CD4-positive, alpha-beta T cell (primary cell): ENCODE measurements around the gene NDRG2. TPM values are rescaled to one million over a fixed set of nuclear protein-coding genes. Genes with fewer than 3 reads are reported as not detected.

Experiments
- ATAC-seq: fragments of 200-7000 bp; cut with Tn5 transposase; one replicate; pipeline ENCODE4 v1.10.0; 2022; ENCODE audit warnings: mild to moderate bottlenecking; ENCODE audit not compliant: poor library complexity
- CTCF ChIA-PET: fragments of 350-600 bp; sonication (Branson Sonifier 250); formaldehyde crosslinking; loops from one replicate; lab custom pipeline; 2021; ENCODE audit warnings: antibody characterized with exemption, inconsistent platforms; lab: Charles Lee
- POLR2A ChIA-PET: fragments of 350-600 bp; sonication (Branson Sonifier 250); formaldehyde crosslinking; loops from one replicate; lab custom pipeline; 2021; ENCODE audit warnings: antibody characterized with exemption, inconsistent platforms; lab: Charles Lee
- DNase-seq, 14 experiments: peaks; one replicate each; pipeline ENCODE4 v3.0.0-alpha.2; 2013 to 2020; ENCODE audit warnings: mixed read lengths in 2 of 14
- H3K27ac ChIP-seq, 2 donors: one replicate each; pipeline versions ENCODE4 v1.5.1 to v1.7.0; 2013; ENCODE audit warnings: low read length in 2 of 2, low read depth in 1 of 2, mild to moderate bottlenecking in 1 of 2
- H3K27me3 ChIP-seq, 2 experiments: 1 replicate in 1 of 2; 2 replicates in 1 of 2; pipeline versions ENCODE4 v1.6.1 to v1.7.0; 2013; ENCODE audit warnings: low read length in 2 of 2, control low read depth in 1 of 2, mild to moderate bottlenecking in 1 of 2, moderate library complexity in 1 of 2; ENCODE audit not compliant: insufficient read depth in 2 of 2, control insufficient read depth in 1 of 2
- H3K36me3 ChIP-seq: one replicate; pipeline ENCODE4 v1.6.1; 2013; ENCODE audit warnings: low read length, control low read depth; ENCODE audit not compliant: insufficient read depth
- H3K4me1 ChIP-seq: one replicate; pipeline ENCODE4 v1.6.1; 2013; ENCODE audit warnings: low read length, control low read depth; ENCODE audit not compliant: insufficient read depth
- H3K4me3 ChIP-seq: one replicate; pipeline ENCODE4 v1.5.1; 2013; ENCODE audit warnings: mild to moderate bottlenecking, low read length, moderate library complexity
- H3K9me3 ChIP-seq, 2 experiments: 1 replicate in 1 of 2; 2 replicates in 1 of 2; pipeline versions ENCODE4 v1.6.1 to v1.7.0; 2013; ENCODE audit warnings: low read length in 2 of 2, mild to moderate bottlenecking in 2 of 2, control low read depth in 1 of 2, moderate library complexity in 1 of 2; ENCODE audit not compliant: control insufficient read depth in 1 of 2, insufficient read depth in 1 of 2
- H3K27ac Mint-ChIP-seq: one replicate; pipeline ENCODE4 v1.8.0; 2020; ENCODE audit warnings: mixed read lengths
- H3K27me3 Mint-ChIP-seq: one replicate; pipeline ENCODE4 v1.8.0; 2021; ENCODE audit warnings: mixed read lengths
- H3K36me3 Mint-ChIP-seq: one replicate; pipeline ENCODE4 v1.8.0; 2021; ENCODE audit warnings: low read depth, mixed read lengths
- H3K4me1 Mint-ChIP-seq: one replicate; pipeline ENCODE4 v1.8.0; 2021; ENCODE audit warnings: low read depth, mixed read lengths
- H3K4me3 Mint-ChIP-seq: one replicate; pipeline ENCODE4 v1.8.0; 2020; ENCODE audit warnings: mild to moderate bottlenecking, mixed read lengths
- H3K9me3 Mint-ChIP-seq: one replicate; pipeline ENCODE4 v1.8.0; 2020; ENCODE audit warnings: mixed read lengths
- intact Hi-C, 2 experiments: fragments of 100-400 bp; cut with DNase I in 1 of 2; cut with micrococcal nuclease in 1 of 2; formaldehyde crosslinking; loops; one replicate each; pipeline versions ENCODE4 v1.15.1 to v1.9.0; 2023 to 2025; cut with DNase I, micrococcal nuclease
- total RNA-seq, 174 experiments: library from RNA in 2 of 174; stranded (reverse) in 2 of 174; gene quantifications; one replicate each; pipeline ENCODE4 v1.2.3 and lab custom pipeline; 2021 to 2026
- TF ChIP-seq, protein P1 (sequence below): fragments of 200-600 bp; IDR thresholded peaks from one replicate; pipeline ENCODE4 v1.8.0; 2022; ENCODE audit warnings: antibody characterized with exemption, mild to moderate bottlenecking

Gene NDRG2
- total RNA-seq, 2 experiments from 2014 or later: 26.7 to 28.6 TPM

DNA sequence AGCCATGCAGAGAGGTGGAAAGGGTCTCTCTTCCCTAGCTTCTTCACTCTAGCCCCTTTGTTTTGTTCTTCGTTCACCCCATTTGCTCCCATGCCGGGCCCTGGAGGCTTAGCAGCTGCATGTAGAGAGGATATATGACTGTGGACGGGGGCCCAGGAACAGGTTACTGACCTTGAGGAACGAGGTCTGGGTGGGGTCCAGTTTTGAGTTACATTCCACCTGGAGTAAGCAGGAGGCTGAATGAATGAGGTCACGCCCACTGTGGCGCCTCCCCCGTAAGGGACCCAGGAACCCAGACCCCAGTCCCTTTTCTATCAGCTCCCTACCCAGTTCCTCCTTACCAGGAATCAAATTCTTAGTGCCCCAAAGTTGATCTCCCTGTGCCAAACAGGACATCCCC, 6.6 kb downstream of the NDRG2 start:
- DNase-seq: no peak
- POLR2A ChIA-PET: no interaction called here
- Histone ChIP-seq H3K36me3 (peaks cover 19% of the 10 kb centered on the region), H3K4me3 (no peak overlapping the region), H3K4me1 (peaks cover 4% of the 10 kb centered on the region), H3K9me3 (no peaks in the 10 kb centered on the region), H3K27me3 (peaks cover 0 to 2% of the 10 kb centered on the region in 2 experiments), H3K27ac (no peak overlapping the region)
- H3K4me3 Mint-ChIP-seq: no peak overlapping the region
- peaks cover 6% of the 10 kb centered on the region for H3K27me3 Mint-ChIP-seq
- H3K36me3 Mint-ChIP-seq: peaks cover 51% of the 10 kb centered on the region
- H3K27ac Mint-ChIP-seq: no peak overlapping the region
- no peak for ATAC-seq
- intact Hi-C loops: loop anchor here in 1 of 2 experiments (10.0 kb wide), 1 partner anchor 537 kb away; no protein-coding TSS in a partner anchor
- CTCF ChIA-PET: interaction anchor here (2.1 to 2.8 kb wide), 3 partner anchors 21 to 86 kb away, joined by 8 to 11 read pairs (median 9); no protein-coding TSS in a partner anchor
- H3K4me1 Mint-ChIP-seq: peaks cover 10% of the 10 kb centered on the region
- TF ChIP-seq, protein P1, sequence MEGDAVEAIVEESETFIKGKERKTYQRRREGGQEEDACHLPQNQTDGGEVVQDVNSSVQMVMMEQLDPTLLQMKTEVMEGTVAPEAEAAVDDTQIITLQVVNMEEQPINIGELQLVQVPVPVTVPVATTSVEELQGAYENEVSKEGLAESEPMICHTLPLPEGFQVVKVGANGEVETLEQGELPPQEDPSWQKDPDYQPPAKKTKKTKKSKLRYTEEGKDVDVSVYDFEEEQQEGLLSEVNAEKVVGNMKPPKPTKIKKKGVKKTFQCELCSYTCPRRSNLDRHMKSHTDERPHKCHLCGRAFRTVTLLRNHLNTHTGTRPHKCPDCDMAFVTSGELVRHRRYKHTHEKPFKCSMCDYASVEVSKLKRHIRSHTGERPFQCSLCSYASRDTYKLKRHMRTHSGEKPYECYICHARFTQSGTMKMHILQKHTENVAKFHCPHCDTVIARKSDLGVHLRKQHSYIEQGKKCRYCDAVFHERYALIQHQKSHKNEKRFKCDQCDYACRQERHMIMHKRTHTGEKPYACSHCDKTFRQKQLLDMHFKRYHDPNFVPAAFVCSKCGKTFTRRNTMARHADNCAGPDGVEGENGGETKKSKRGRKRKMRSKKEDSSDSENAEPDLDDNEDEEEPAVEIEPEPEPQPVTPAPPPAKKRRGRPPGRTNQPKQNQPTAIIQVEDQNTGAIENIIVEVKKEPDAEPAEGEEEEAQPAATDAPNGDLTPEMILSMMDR: no peak
- H3K9me3 Mint-ChIP-seq: no peaks in the 10 kb centered on the region

DNA sequence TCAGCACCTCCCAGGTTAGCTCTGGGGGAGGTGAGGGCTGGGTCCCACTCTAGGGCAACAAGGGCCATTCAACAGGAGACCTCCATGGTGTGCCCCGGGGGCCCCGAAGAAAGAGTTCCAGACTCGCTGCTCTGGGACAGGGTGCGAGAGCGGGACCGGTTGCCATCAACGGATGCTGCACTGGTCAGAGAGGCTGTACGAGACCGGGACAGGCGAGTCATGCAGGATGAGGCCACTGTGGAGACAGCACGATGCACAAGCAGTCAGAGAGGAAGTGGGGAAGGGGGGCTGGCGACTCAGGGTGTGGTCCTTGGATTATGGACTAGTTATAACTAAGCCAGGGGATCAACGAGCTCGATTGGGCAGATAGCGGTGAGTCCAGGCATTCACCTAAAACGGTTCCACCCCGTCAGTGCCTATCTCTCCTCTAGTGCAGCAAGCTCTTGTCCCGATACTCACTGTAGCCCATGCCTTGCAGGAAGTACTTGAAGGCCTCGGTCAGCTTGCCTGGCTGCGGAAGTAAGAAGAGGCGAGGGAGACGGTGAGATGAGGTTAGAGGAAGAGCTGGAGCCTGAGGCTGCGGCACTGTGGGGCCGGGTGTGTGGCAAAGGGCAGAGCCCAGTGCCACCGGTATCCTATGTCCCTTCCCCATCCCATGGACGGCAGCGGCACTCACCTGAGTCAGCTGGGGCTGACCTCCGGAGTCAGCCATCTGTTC, 7.2 kb downstream of the NDRG2 start:
- DNase-seq (no peak), ATAC-seq (no peak)
- no peaks in the 10 kb centered on the region for H3K4me1 ChIP-seq
- TF ChIP-seq, protein P1: no peak
- H3K9me3 ChIP-seq: no peaks in the 10 kb centered on the region
- Mint-ChIP-seq H3K4me1 (peaks cover 5% of the 10 kb centered on the region), H3K27me3 (peaks cover 11% of the 10 kb centered on the region), H3K4me3 (no peak overlapping the region), H3K36me3 (peaks cover 51% of the 10 kb centered on the region), H3K27ac (no peak overlapping the region), H3K9me3 (no peaks in the 10 kb centered on the region)
- intact Hi-C loops: loop anchor here in 1 of 2 experiments (10.0 kb wide), 1 partner anchor 537 kb away; no protein-coding TSS in a partner anchor
- H3K27ac ChIP-seq: no peak overlapping the region
- peaks cover 19% of the 10 kb centered on the region for H3K36me3 ChIP-seq
- no peak overlapping the region for H3K4me3 ChIP-seq
- ChIA-PET POLR2A (interaction anchor here (0.5 to 0.7 kb wide), 2 partner anchors 20 to 27 kb away, joined by 3 read pairs; no protein-coding TSS in a partner anchor), CTCF (interaction anchor here (2.1 to 2.8 kb wide), 3 partner anchors 22 to 86 kb away, joined by 8 to 11 read pairs (median 9); no protein-coding TSS in a partner anchor)
- H3K27me3 ChIP-seq: peaks cover 0 to 6% of the 10 kb centered on the region in 2 experiments

DNA sequence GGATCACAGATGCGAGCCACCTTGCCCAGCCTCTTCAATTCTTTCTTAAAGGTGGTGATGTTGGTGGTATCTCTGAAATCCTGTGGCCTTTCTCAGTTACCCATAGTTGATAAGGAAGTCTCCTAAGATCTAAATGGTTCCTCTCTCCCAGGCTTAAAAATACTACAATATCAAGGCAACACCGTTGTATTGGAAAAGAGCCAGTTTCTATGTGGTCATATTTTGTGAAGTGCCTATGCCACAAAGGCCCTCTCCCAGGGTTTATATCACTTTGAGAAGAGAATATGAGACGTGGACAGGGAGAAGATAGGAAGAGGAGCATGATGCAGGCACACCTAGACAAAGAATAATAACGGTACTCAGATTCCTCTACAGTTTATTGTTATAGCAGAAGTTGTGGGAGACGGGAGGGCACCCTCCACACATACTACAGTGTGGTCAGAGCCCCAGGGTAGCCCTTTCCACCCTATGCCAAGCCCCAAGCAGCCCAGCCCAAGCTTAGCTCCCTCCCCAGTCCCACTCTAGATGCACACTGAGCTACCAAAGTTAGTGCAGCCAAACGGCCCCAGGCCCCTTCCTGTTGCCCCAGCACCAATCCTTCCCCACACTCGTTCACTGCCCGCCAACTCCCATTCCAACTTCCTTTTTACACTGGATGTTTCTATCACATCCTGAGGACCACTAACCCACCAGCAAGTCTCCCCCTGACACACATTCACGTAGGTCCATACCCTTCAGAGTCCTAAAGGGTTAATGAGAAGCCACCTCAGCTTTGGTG, 8.3 kb downstream of the NDRG2 start:
- no peak overlapping the region for H3K27ac Mint-ChIP-seq
- Histone ChIP-seq H3K36me3 (peaks cover 19% of the 10 kb centered on the region), H3K9me3 (no peaks in the 10 kb centered on the region), H3K4me3 (no peak overlapping the region), H3K27ac (no peak overlapping the region), H3K4me1 (no peaks in the 10 kb centered on the region), H3K27me3 (peaks cover 0 to 6% of the 10 kb centered on the region in 2 experiments)
- intact Hi-C loops: loop anchor here in 1 of 2 experiments (10.0 kb wide), 1 partner anchor 538 kb away; no protein-coding TSS in a partner anchor
- H3K4me1 Mint-ChIP-seq: no peaks in the 10 kb centered on the region
- DNase-seq (no peak), ATAC-seq (no peak)
- TF ChIP-seq, protein P1: no peak
- ChIA-PET CTCF (interaction anchor here (2.1 to 3.3 kb wide), 4 partner anchors 23 to 87 kb away, joined by 9 to 58 read pairs (median 10); no protein-coding TSS in a partner anchor), POLR2A (interaction anchor here (2.7 kb wide), 1 partner anchor 7 kb away, joined by 19 read pairs; the partner anchor contains the start of gene NDRG2)
- H3K27me3 Mint-ChIP-seq: peaks cover 21% of the 10 kb centered on the region
- no peaks in the 10 kb centered on the region for H3K9me3 Mint-ChIP-seq
- H3K4me3 Mint-ChIP-seq: no peak overlapping the region
- peaks cover 42% of the 10 kb centered on the region for H3K36me3 Mint-ChIP-seq
